Prostate gland (tissue), 2 donors: ENCODE data around the gene ASCL5.

ENCODE experiments used
- CTCF ChIP-seq, 4 experiments: fragments of 200-600 bp in 2 of 4; fragments of 450-650 bp in 2 of 4; sonication (generic) in 2 of 4; IDR thresholded peaks; 1 replicate in 3 of 4; 2 replicates in 1 of 4; pipeline ENCODE4 v1.5.1; 2016 to 2019; ENCODE audit warnings: antibody characterized with exemption in 4 of 4, mild to moderate bottlenecking in 2 of 4, moderate library complexity in 2 of 4
- POLR2A ChIP-seq: fragments of 450-650 bp; IDR thresholded peaks from one replicate; pipeline ENCODE4 v1.6.1; 2016; ENCODE audit warnings: antibody characterized with exemption, mild to moderate bottlenecking
- POLR2AphosphoS5 ChIP-seq: sonication (generic); formaldehyde crosslinking; IDR thresholded peaks from one replicate; pipeline ENCODE4 v1.6.1; 2017; ENCODE audit warnings: antibody characterized with exemption

DNA sequence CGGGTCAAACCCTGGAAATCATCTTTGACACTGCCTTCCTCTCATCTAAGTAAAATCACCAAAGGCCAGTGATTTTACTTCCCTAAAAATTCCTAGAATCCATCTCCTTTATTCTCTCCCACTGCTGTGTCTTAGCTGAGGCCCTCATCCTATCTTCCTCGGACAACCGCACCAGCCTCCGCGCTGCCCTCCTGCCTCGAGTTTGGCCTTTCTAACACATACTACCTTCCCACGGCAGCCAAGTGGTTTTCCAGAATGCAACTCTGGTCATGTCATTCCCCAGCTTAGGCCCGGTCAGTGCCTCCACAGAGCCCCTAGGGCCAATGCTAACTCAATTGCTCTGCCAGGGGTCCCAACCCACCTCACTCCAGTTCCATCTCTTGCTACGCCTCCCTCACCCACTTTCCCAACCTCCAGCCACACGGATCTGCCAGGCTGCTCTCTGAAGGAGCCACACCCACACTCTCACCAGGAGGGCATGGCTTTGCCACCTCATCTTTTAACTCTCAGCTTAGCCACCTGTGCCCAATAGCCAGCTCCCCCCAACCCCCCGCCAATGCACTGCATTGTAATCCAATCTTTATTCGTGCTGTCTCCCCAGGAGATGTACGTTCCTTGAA lies 20.5 kb upstream of the ASCL5 start:
- no peak for TF ChIP-seq POLR2A
- TF ChIP-seq CTCF (IDR thresholded peaks at IDR 0.05) = no peak
- no peak for TF ChIP-seq POLR2AphosphoS5
